Astrocyte of the cerebellum (primary cell): ENCODE results near the gene PHKG2.

Source experiments
- DNase-seq: peaks from one replicate; pipeline ENCODE4 v3.0.0-alpha.2; 2011; ENCODE audit warnings: low read depth
- H3K4me3 ChIP-seq: 2 replicates; pipeline ENCODE4 v1.5.1; 2011; ENCODE audit warnings: mild to moderate bottlenecking, low read depth, low read length, moderate library complexity
- CTCF ChIP-seq: IDR thresholded peaks from 2 replicates; pipeline ENCODE4 v1.5.1; 2012; ENCODE audit warnings: low read length, low read depth, moderate library complexity, mild to moderate bottlenecking; ENCODE audit errors: missing control alignments
- in situ Hi-C: cut with HindIII; loops from 2 replicates; pipeline ENCODE4 v1.10.0; 2017; ENCODE audit warnings: low sequenced_read_pairs

The PHKG2 gene

GRCh38 chr16:30760577-30761426 lies 12.6 kb downstream of the PHKG2 start:
- H3K4me3 ChIP-seq = peak overlapping the region; percentile 74
- TF ChIP-seq CTCF = no peak
- in situ Hi-C loops = no loop called here
- no peak for DNase-seq

GRCh38 chr16:30761427-30761927 lies 13.3 kb downstream of the PHKG2 start:
- in situ Hi-C loops = no loop called here
- peak overlapping the region; percentile 74 for H3K4me3 ChIP-seq
- DNase-seq = no peak
- TF ChIP-seq CTCF = no peak

- in situ Hi-C loops = no loop called here
- peak; percentile 97 for DNase-seq
- no peak for TF ChIP-seq CTCF
- peak within 1 kb of the TSS; percentile 74 for H3K4me3 ChIP-seq
Observed at GRCh38 chr16:30761928-30762902, 14.0 kb downstream of the PHKG2 start, which contains the start of the genes CFAP119 and RNF40. Gene CFAP119, minus strand, starts transcription at chr16:30762062. Its CDS starts 314 bp downstream, at chr16:30761748. Gene RNF40, plus strand, starts transcription at chr16:30762322. Its CDS starts 224 bp downstream, at chr16:30762546.

- peak overlapping the region; percentile 74 for H3K4me3 ChIP-seq
- no peak for DNase-seq
- in situ Hi-C loops = no loop called here
- no peak for TF ChIP-seq CTCF
Observed at GRCh38 chr16:30762991-30763725, 14.9 kb downstream of the PHKG2 start.

GRCh38 chr16:30764086-30764485 lies 15.9 kb downstream of the PHKG2 start:
- H3K4me3 ChIP-seq = no peak overlapping the region
- in situ Hi-C loops = no loop called here
- no peak for TF ChIP-seq CTCF
- DNase-seq = no peak
